Aorta (tissue), 5 donors: ENCODE data around the gene NTN1. TPM values are rescaled to one million over a fixed set of nuclear protein-coding genes. Genes with fewer than 3 reads are reported as not detected.
"Not testable (repeated sequence)": the region's sequence is repeated elsewhere in the genome, so short reads cannot be mapped to it uniquely, and the experiment has no call there.

Experiments used
- ATAC-seq: fragments of 200-7000 bp; cut with Tn5 transposase; one replicate; pipeline ENCODE4 v1.9.1; 2022; ENCODE audit warnings: moderate library complexity; ENCODE audit not compliant: low FRiP score
- DNase-seq, 2 donors: peaks; one replicate each; pipeline ENCODE4 v3.0.0-alpha.2; 2020
- H3K27ac ChIP-seq, 2 donors: one replicate each; pipeline ENCODE4 v1.5.1; 2013; ENCODE audit warnings: low read length in 2 of 2, mild to moderate bottlenecking in 2 of 2, moderate library complexity in 2 of 2, control low read depth in 1 of 2, inconsistent platforms in 1 of 2, low read depth in 1 of 2
- H3K27me3 ChIP-seq, 2 donors: one replicate each; pipeline ENCODE4 v1.6.1; 2013; ENCODE audit warnings: control low read depth in 1 of 2, low read length in 1 of 2, mild to moderate bottlenecking in 1 of 2, moderate library complexity in 1 of 2; ENCODE audit not compliant: insufficient read depth in 2 of 2, control insufficient read depth in 1 of 2
- H3K36me3 ChIP-seq, 2 donors: one replicate each; pipeline ENCODE4 v1.6.1; 2013; ENCODE audit warnings: control low read depth in 1 of 2, low read length in 1 of 2, mild to moderate bottlenecking in 1 of 2; ENCODE audit not compliant: insufficient read depth in 2 of 2, control insufficient read depth in 1 of 2
- H3K4me1 ChIP-seq, 2 donors: one replicate each; pipeline ENCODE4 v1.6.1; 2013; ENCODE audit warnings: low read length in 2 of 2, control low read depth in 1 of 2, mild to moderate bottlenecking in 1 of 2, moderate library complexity in 1 of 2; ENCODE audit not compliant: insufficient read depth in 2 of 2, control insufficient read depth in 1 of 2
- H3K4me3 ChIP-seq, 2 donors: one replicate each; pipeline ENCODE4 v1.5.1; 2013; ENCODE audit warnings: low read length in 2 of 2, control low read depth in 1 of 2, mild to moderate bottlenecking in 1 of 2
- H3K9me3 ChIP-seq: one replicate; pipeline ENCODE4 v1.6.1; 2013; ENCODE audit warnings: mild to moderate bottlenecking, low read length; ENCODE audit not compliant: control insufficient read depth
- WGBS, 2 donors: extraction: QIAGEN DNeasy Blood & Tissue Kit; methylation state at CpG; one replicate each; pipeline ENCODE4 v1.1.7; 2013; 5-methylcytosine and 5-hydroxymethylcytosine counted together
- intact Hi-C, 2 donors: fragments of 100-400 bp; cut with DNase I; formaldehyde crosslinking; loops; one replicate each; pipeline versions ENCODE4 v1.14.2 to v1.15.0; 2022
- polyA plus RNA-seq, 2 donors: library from polyadenylated mRNA; stranded (reverse); fragments of 200-250 nt; gene quantifications; one replicate each; pipeline ENCODE4 v1.2.3, GENCODE V29; 2013
- total RNA-seq, 2 donors: library from RNA; stranded (reverse); fragmentation: NEBNext Ultra II Directional; extraction: Animal tissue kit (Norgen Biotek cat#: 25700); gene quantifications; one replicate each; pipeline ENCODE4 v1.2.1, GENCODE V29; 2021
- donor health status: healthy with polysubstance abuse.
- donor health status: Bipolar disorder and iron deficiency.
- donor health status: DM: no; HTN: no; CAD: no.
- donor health status: DM: no; HTN: no; CAD: no.
- donor health status: DM: yes; HTN: yes; CAD: no.

The NTN1 gene
- total and polyA plus RNA-seq, 4 donors = 6.6 to 90.4 (median 37.1) TPM

DNA sequence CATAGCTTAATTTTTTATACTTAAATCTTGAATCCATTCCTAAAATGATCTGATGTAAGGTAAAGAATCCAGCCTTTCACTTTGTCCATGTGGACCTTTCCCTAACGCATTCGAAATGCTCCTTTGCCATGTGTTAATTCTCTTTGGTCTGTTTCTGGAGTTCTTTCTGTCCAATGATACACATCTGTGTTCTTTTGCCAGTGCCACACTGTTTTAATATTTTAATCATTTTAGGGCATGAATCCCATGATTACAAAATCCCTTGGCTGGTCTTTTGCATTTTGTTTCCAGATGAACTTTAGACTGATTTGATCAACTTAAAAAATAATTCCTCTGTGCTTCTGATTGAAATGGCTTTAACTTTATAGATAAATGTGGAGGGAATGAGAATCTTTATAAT lies 74.1 kb downstream of the NTN1 start:
- H3K9me3 ChIP-seq = no peaks in the 10 kb centered on the region
- H3K4me3 ChIP-seq = no peak overlapping the region
- H3K27ac ChIP-seq = no peak overlapping the region

DNA sequence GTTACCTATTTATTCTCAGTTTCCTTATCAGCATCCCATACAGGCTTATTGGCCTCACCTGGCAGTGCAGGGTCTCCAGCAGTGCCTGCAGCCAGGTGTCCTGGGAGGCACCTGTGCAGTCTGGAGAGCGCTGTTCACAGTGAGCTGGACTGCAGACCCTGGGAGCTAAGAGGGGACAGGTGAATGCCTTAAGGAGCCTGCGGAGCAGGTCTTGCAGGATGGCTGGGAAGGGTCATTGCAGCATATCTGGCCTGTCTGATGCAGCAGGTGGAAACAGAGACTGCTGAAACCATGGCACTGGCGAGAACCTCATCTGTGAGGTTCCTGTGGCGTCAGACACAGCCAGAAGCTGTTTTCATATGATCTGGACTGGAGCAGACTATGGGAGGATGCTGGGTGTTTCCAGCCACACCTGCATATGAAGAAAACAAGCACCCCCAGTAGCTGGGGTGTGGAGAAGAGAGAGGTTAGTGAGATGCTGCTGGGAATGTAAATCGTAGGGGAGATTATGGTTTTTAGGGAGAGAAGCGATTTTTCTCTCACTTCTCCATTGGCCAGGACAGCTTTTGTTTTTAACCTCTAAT lies 77.0 kb downstream of the NTN1 start:
- Histone ChIP-seq H3K27me3 (no peaks in the 10 kb centered on the region), H3K27ac (no peak overlapping the region), H3K9me3 (no peaks in the 10 kb centered on the region), H3K4me3 (no peak overlapping the region), H3K4me1 (peaks cover 0 to 6% of the 10 kb centered on the region in 2 donors), H3K36me3 (no peaks in the 10 kb centered on the region)
- 80 to 86% methylated on average over 6 of the region's 6 CpGs for WGBS, 2 donors
- no peak for DNase-seq
- ATAC-seq = no peak
- intact Hi-C loops = no loop called here

More for the DNA sequence above, 74.1 kb downstream of the NTN1 start:
- Histone ChIP-seq H3K36me3 (no peaks in the 10 kb centered on the region), H3K4me1 (peaks cover 0 to 2% of the 10 kb centered on the region in 2 donors), H3K27me3 (no peaks in the 10 kb centered on the region)
- WGBS, 2 donors = 4 to 6% methylated on average over 2 of the region's 2 CpGs
- no peak for ATAC-seq
- intact Hi-C loops = no loop called here
- DNase-seq = no peak

DNA sequence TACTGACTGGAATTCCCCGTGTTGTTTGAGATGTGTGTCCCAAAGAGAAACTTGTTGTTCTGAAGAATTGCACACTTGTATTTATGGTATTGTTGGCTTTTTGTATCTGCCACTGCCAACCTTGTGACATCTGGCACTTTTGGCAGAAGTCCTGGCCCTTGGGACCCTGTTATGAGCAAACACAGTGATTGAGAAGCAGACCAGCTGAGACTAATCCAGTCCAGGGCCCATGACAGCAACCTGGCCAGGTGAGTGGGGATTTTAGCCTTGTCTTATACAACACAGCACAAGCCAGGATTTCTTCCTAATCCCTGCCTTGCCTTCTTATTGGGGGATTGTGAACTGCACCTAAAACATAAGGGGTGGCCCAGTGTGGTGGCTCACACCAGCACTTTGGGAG lies 80.0 kb downstream of the NTN1 start:
- H3K9me3 ChIP-seq = no peaks in the 10 kb centered on the region
- H3K4me3 ChIP-seq = no peak overlapping the region
- DNase-seq (no peak), ATAC-seq (no peak)
- 13 to 23% methylated on average over 1 of the region's 1 CpG for WGBS, 2 donors
- H3K27ac ChIP-seq = no peak overlapping the region
- H3K4me1 ChIP-seq = peaks cover 0 to 6% of the 10 kb centered on the region in 2 donors
- H3K36me3 ChIP-seq = no peaks in the 10 kb centered on the region
- intact Hi-C loops = loop anchor here in 1 of 2 donors (5.0 kb wide), 1 partner anchor 79 kb away; the partner anchor contains the start of gene NTN1
- H3K27me3 ChIP-seq = no peaks in the 10 kb centered on the region

DNA sequence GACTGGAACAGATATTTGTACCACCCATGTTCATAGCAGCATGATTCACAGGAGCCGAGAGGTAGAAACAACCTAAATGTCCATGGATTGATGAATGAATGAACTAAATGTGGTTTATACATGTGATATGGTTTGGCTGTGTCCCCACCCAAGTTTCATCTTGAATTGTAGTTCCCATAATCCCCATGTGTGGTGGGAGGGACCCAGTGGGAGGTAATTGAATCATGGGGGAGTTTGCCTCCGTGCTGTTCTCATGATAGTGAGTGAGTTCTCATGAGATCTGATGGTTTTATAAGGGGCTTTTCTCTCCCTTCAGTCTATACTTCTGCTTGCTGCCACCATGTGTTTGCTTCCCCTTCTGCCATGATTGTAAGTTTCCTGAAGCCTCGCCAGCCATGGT lies 81.9 kb downstream of the NTN1 start:
- H3K36me3 ChIP-seq, ATAC-seq, H3K4me1 ChIP-seq, H3K4me3 ChIP-seq, H3K9me3 ChIP-seq, H3K27me3 ChIP-seq, H3K27ac ChIP-seq, DNase-seq: not testable (repeated sequence)
- intact Hi-C loops = loop anchor here in 1 of 2 donors (5.0 kb wide), 1 partner anchor 81 kb away; the partner anchor contains the start of gene NTN1
- 95 to 99% methylated on average over 3 of the region's 3 CpGs for WGBS, 2 donors

DNA sequence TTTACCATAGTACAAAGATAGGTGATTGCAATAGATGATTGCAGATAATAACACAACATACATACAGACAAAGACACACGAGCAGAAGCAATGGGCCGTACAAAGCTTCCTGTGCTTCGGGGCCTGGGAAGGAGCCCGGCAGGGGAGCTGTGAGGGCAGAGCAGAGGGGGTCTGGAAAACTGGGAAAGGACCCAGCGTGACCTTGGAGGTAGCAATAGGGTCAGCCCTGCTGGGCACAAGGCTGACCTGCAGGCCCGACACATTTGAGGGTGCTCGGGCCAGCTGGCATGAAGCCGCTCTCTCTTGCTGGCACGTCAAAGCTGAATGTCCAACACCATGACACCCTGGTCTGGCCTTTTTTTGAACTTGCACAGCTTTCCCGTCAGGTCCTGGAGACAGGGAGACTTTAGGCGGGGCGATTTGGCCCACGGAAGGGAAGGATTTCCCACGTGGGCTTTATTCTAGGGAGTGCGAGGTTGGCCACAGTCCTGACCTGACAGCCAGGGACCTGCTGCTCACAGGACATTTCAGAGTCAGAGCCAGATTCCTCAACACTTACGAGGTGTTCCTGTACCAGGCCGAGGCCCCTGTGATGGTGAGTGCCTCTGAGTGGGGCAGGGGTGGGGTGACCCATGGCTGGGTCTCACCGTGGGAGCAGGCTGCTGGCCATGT lies 83.2 kb downstream of the NTN1 start:
- 11 to 16% methylated on average over 18 of the region's 18 CpGs for WGBS, 2 donors
- Histone ChIP-seq H3K4me1 (peaks cover 0 to 6% of the 10 kb centered on the region in 2 donors), H3K4me3 (no peak overlapping the region), H3K27me3 (no peaks in the 10 kb centered on the region), H3K27ac (peak overlapping the region; percentile 52 to 78), H3K9me3 (no peaks in the 10 kb centered on the region), H3K36me3 (no peaks in the 10 kb centered on the region)
- intact Hi-C loops = loop anchor here in 1 of 2 donors (5.0 kb wide), 1 partner anchor 82 kb away; the partner anchor contains the start of gene NTN1
- ATAC-seq (peak; percentile 89), DNase-seq (peak; percentile 84 to 90)

DNA sequence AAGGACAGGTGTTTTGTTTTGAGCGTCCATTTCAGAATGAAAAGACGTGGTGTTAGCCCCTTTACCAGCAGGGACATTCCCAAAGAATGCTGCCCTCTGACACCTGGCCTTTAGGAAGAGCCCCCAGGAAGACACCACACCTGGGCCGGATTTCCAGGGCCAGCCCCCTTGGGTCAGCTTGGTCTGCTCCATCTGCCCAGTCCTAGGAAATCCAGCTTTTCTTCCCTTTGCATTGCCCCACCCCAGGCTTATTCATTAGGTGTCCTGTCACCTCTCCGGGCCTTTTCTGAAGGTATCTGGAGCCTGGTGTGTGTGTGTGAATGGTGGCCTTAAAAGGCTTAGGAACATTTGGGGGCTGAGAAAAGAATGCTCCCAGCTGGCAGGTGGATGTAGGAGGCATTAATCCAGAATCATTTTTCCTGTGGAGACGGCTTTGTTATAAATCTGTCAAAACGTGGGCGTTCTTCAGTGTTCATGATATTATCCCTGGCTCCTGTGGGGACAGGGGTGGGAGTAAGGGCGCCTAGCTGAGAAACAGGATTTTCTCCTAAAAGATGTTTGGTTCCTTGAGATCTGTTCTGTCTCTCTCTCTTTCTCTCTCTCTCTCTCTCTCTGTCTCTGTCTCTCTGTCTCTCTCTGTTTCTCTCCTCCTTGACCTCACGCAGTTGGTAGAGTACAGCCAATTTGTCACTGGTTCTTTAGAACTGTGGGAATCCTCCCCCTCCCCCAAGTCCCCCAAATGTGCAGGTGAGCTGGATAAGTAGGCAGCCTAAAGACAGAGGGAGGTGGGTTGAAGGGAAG lies 84.0 kb downstream of the NTN1 start:
- 19 to 25% methylated on average over 9 of the region's 9 CpGs for WGBS, 2 donors
- intact Hi-C loops = no loop called here
- Histone ChIP-seq H3K36me3 (no peaks in the 10 kb centered on the region), H3K9me3 (no peaks in the 10 kb centered on the region), H3K27me3 (no peaks in the 10 kb centered on the region), H3K4me1 (peaks cover 0 to 5% of the 10 kb centered on the region in 2 donors), H3K27ac (peak overlapping the region; percentile 3 to 78), H3K4me3 (no peak overlapping the region)
- DNase-seq = no peak
- no peak for ATAC-seq

DNA sequence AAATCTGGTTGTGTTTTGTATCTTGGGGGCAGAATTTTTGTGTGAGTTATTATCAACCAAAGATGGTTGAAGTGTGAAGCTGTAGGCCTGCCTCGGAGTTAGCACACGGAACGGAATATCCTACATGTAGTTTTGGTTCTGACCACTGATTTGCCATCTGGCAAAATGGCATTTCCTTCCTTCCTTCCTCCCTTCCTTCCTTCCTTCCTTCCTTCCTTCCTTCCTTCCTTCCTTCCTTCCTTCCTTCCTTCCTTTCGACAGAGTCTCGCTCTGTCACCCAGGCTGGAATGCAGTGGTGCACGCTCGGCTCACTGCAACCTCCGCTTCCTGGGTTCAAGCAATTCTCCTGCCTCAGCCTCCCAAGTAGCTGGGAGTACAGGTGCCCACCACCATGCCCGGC lies 85.0 kb downstream of the NTN1 start:
- intact Hi-C loops, ATAC-seq, H3K36me3 ChIP-seq, H3K27me3 ChIP-seq, DNase-seq, H3K27ac ChIP-seq, H3K4me3 ChIP-seq, H3K9me3 ChIP-seq, H3K4me1 ChIP-seq: not testable (repeated sequence)
- 90 to 97% methylated on average over 8 to 9 of the region's 9 CpGs for WGBS, 2 donors

DNA sequence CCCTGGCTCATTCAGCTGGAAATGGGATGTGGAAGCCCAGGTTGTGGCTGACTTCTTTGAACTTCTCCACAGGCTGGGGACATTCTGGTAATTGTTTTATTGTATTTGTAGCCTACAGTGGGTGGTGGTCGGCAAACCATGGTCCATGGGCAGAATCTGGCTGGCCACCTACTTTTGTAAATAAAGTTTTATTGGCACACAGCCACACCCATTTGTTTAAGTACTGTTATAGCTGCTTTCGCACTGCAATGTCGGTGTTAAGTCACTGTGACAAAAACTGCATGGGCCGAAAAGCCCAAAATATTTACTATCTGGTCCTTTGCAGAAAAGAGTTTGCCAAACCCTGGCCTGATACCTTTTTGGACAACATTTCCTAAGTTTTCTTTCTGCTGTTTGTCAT lies 86.2 kb downstream of the NTN1 start:
- 70 to 76% methylated on average over 4 of the region's 4 CpGs for WGBS, 2 donors
- no peak for ATAC-seq

More for the DNA sequence above, 86.2 kb downstream of the NTN1 start:
- intact Hi-C loops = no loop called here
- Histone ChIP-seq H3K27ac (no peak overlapping the region), H3K4me3 (no peak overlapping the region), H3K4me1 (no peaks in the 10 kb centered on the region), H3K9me3 (no peaks in the 10 kb centered on the region), H3K36me3 (no peaks in the 10 kb centered on the region), H3K27me3 (no peaks in the 10 kb centered on the region)
- DNase-seq = no peak
